K562 (cell line): ENCODE data around the gene ST3GAL3. TPM values are rescaled to one million over a fixed set of nuclear protein-coding genes. Genes with fewer than 3 reads are reported as not detected.

ENCODE experiments used
- CBX3 ChIP-seq, 2 experiments: IDR thresholded peaks; 1 replicate in 1 of 2; 2 replicates in 1 of 2; pipeline ENCODE4 v1.6.1; 2012; ENCODE audit warnings: inconsistent platforms in 2 of 2, low read length in 2 of 2, borderline replicate concordance in 1 of 2, control low read depth in 1 of 2
- CC2D1A ChIP-seq: fragments of 450-650 bp; IDR thresholded peaks from 2 replicates; pipeline ENCODE4 v1.6.1; 2017; ENCODE audit warnings: mild to moderate bottlenecking
- E2F4 ChIP-seq: sonication (generic); formaldehyde crosslinking; IDR thresholded peaks from 2 replicates; pipeline ENCODE4 v1.8.0; 2022; ENCODE audit warnings: mild to moderate bottlenecking, low read depth, missing genetic modification reagents
- EHMT2 ChIP-seq: fragments of 450-650 bp; IDR thresholded peaks from 2 replicates; pipeline ENCODE4 v1.6.1; 2018; ENCODE audit warnings: antibody characterized with exemption
- ELF4 ChIP-seq: fragments of 450-650 bp; formaldehyde crosslinking; IDR thresholded peaks from 2 replicates; pipeline ENCODE4 v1.4.0; 2022; ENCODE audit warnings: missing genetic modification characterization
- JUN ChIP-seq, 2 experiments: sonication (generic) in 1 of 2; formaldehyde crosslinking in 1 of 2; IDR thresholded peaks; 2 replicates each; pipeline versions ENCODE4 v1.6.1 to v1.8.0; 2012 to 2022; ENCODE audit warnings: borderline replicate concordance in 2 of 2, mild to moderate bottlenecking in 2 of 2, improper control_type of control experiment in 1 of 2, low read depth in 1 of 2, low read length in 1 of 2, missing genetic modification reagents in 1 of 2
- MCM7 ChIP-seq, 2 experiments: fragments of 450-650 bp; IDR thresholded peaks; 2 replicates each; pipeline ENCODE4 v1.6.1; 2016 to 2018
- RNF219 ChIP-seq: fragments of 250-450 bp; sonication (Bioruptor Pico); IDR thresholded peaks from 2 replicates; pipeline ENCODE4 v1.5.0; 2022; ENCODE audit warnings: mild to moderate bottlenecking
- THAP7 ChIP-seq: fragments of 250-450 bp; sonication (Bioruptor Pico); IDR thresholded peaks from 2 replicates; pipeline ENCODE4 v1.5.0; 2021
- TOE1 ChIP-seq, 2 experiments: fragments of 450-650 bp in 1 of 2; sonication (generic) in 1 of 2; formaldehyde crosslinking in 1 of 2; IDR thresholded peaks; 2 replicates each; pipeline versions ENCODE4 v1.7.1 to v1.8.0; 2016 to 2022; ENCODE audit warnings: borderline replicate concordance in 2 of 2, mild to moderate bottlenecking in 2 of 2, antibody characterized with exemption in 1 of 2, inconsistent platforms in 1 of 2, low read depth in 1 of 2, missing genetic modification reagents in 1 of 2, moderate library complexity in 1 of 2
- YY1 ChIP-seq, 3 experiments: IDR thresholded peaks; 2 replicates each; pipeline ENCODE4 v1.6.1; 2011; ENCODE audit warnings: low read length in 2 of 3, mild to moderate bottlenecking in 2 of 3, moderate library complexity in 2 of 3, borderline replicate concordance in 1 of 3, control low read depth in 1 of 3, low read depth in 1 of 3; ENCODE audit not compliant: insufficient read depth in 3 of 3, insufficient replicate concordance in 2 of 3, control insufficient read depth in 1 of 3, insufficient read length in 1 of 3; ENCODE audit errors: extremely low read depth in 1 of 3
- ZBTB49 ChIP-seq: sonication (generic); formaldehyde crosslinking; IDR thresholded peaks from 2 replicates; pipeline ENCODE4 v1.8.0; 2022; ENCODE audit warnings: missing genetic modification reagents, mild to moderate bottlenecking, borderline replicate concordance
- ZNF311 ChIP-seq: fragments of 250-450 bp; sonication (Bioruptor Pico); IDR thresholded peaks from 2 replicates; pipeline ENCODE4 v1.4.0; 2020; ENCODE audit warnings: mild to moderate bottlenecking, moderate library complexity
- ZNF354B ChIP-seq: fragments of 250-450 bp; sonication (Bioruptor Pico); IDR thresholded peaks from 2 replicates; pipeline ENCODE4 v1.4.0; 2020
- polyA plus RNA-seq, 8 experiments: library from polyadenylated mRNA; depleted of rRNA in 4 of 8; stranded (reverse) in 5 of 8; unstranded in 3 of 8; fragments of >200 nt; fragmentation: Nextera tagmentation in 2 of 8; fragmentation: Illumina TruSeq in 1 of 8; extraction: Ambion mirVana in 2 of 8; extraction: Trizol in 1 of 8; gene quantifications; 2 replicates each; pipeline versions ENCODE4 v1.2.1 to v1.2.3, GENCODE V29; 2011 to 2014; ENCODE audit warnings: inconsistent platforms in 1 of 8, missing spikeins in 1 of 8
- total RNA-seq, 7 experiments: library from RNA; depleted of rRNA in 6 of 7; stranded (reverse); fragments of >200 nt in 6 of 7; fragmentation: Illumina TruSeq in 2 of 7; extraction: Trizol in 2 of 7; gene quantifications; 2 replicates each; pipeline versions ENCODE4 v1.2.1 to v1.2.3, GENCODE V29; 2011 to 2021; ENCODE audit warnings: low replicate concordance in 1 of 7
- TF ChIP-seq, protein P1 (sequence below), 2 experiments: fragments of 450-650 bp; IDR thresholded peaks; 2 replicates each; pipeline ENCODE4 v1.6.1; 2016
- TF ChIP-seq, protein P2 (sequence below): fragments of 250-450 bp; sonication (Bioruptor Pico); IDR thresholded peaks from 2 replicates; pipeline ENCODE4 v1.4.0; 2020; ENCODE audit warnings: borderline replicate concordance

ST3GAL3 gene
- total and polyA plus RNA-seq, 9 of the 15 experiments (the other 6 are each of a cell fraction or from before 2014, with no cell fraction given): 1.2 to 18.9 (median 11.0) TPM

- TF ChIP-seq ZBTB49 (CRISPR knock-in tag) (no peak), YY1 (IDR thresholded peaks at IDR 0.05; ENCODE audit: borderline replicate concordance in 1 of 3, control insufficient read depth in 1 of 3, extremely low read depth in 1 of 3, insufficient read depth in 3 of 3, insufficient read length in 1 of 3, insufficient replicate concordance in 2 of 3, low read depth in 1 of 3, low read length in 2 of 3) (peak in 1 of 3 experiments; percentile 2), MCM7 (IDR thresholded peaks at IDR 0.05) (no peak), EHMT2 (no peak), TOE1 (IDR thresholded peaks at IDR 0.05; ENCODE audit: borderline replicate concordance) (no peak), TOE1 (CRISPR knock-in tag; IDR thresholded peaks at IDR 0.05; ENCODE audit: borderline replicate concordance, low read depth) (no peak), ZNF311 (no peak), CC2D1A (no peak), RNF219 (CRISPR knock-in tag) (no peak), THAP7 (no peak), CBX3 (IDR thresholded peaks at IDR 0.05; ENCODE audit: borderline replicate concordance in 1 of 2, low read length in 2 of 2) (no peak), ZNF354B (CRISPR knock-in tag) (no peak), E2F4 (CRISPR knock-in tag) (no peak), JUN (IDR thresholded peaks at IDR 0.05; ENCODE audit: borderline replicate concordance, low read depth, low read length) (no peak), JUN (CRISPR knock-in tag; IDR thresholded peaks at IDR 0.05; ENCODE audit: borderline replicate concordance) (0 out of 2 replicates have a peak, but pooled peaks have one; percentile 36), ELF4 (CRISPR knock-in tag) (0 out of 2 replicates have a peak, but pooled peaks have one; percentile 8)
- TF ChIP-seq, protein P1, sequence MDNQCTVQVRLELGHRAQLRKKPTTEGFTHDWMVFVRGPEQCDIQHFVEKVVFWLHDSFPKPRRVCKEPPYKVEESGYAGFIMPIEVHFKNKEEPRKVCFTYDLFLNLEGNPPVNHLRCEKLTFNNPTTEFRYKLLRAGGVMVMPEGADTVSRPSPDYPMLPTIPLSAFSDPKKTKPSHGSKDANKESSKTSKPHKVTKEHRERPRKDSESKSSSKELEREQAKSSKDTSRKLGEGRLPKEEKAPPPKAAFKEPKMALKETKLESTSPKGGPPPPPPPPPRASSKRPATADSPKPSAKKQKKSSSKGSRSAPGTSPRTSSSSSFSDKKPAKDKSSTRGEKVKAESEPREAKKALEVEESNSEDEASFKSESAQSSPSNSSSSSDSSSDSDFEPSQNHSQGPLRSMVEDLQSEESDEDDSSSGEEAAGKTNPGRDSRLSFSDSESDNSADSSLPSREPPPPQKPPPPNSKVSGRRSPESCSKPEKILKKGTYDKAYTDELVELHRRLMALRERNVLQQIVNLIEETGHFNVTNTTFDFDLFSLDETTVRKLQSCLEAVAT (IDR thresholded peaks at IDR 0.05): peak in 1 of 2 experiments; percentile 47; a peak in 1 of 4 replicates
- TF ChIP-seq, protein P2, sequence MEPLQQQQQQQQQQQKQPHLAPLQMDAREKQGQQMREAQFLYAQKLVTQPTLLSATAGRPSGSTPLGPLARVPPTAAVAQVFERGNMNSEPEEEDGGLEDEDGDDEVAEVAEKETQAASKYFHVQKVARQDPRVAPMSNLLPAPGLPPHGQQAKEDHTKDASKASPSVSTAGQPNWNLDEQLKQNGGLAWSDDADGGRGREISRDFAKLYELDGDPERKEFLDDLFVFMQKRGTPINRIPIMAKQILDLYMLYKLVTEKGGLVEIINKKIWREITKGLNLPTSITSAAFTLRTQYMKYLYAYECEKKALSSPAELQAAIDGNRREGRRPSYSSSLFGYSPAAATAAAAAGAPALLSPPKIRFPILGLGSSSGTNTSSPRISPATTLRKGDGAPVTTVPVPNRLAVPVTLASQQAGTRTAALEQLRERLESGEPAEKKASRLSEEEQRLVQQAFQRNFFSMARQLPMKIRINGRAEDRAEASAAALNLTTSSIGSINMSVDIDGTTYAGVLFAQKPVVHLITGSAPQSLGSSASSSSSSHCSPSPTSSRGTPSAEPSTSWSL (CRISPR knock-in tag): no peak
These were observed 266.7 kb downstream of the ST3GAL3 start (continued) for GRCh38 chr1:43973981-43974442.
